GM12892 (cell line): ENCODE measurements around the gene GNAZ.

ENCODE experiments used
- POLR2A ChIP-seq: IDR thresholded peaks from 2 replicates; pipeline ENCODE4 v1.6.1; 2011; ENCODE audit warnings: low read depth, low read length, control low read depth
- TAF1 ChIP-seq: IDR thresholded peaks from 2 replicates; pipeline ENCODE4 v1.6.1; 2011; ENCODE audit warnings: low read depth, mild to moderate bottlenecking, control low read depth, low read length, borderline replicate concordance

GRCh38 chr22:23127788-23128187 lies 57.5 kb downstream of the GNAZ start:
- TF ChIP-seq POLR2A (no peak), TAF1 (no peak)
